Right lobe of liver (tissue), 6 donors: ENCODE data around the gene PHACTR2. TPM values are rescaled to one million over a fixed set of nuclear protein-coding genes. Genes with fewer than 3 reads are reported as not detected.

Source experiments
- ATAC-seq, 4 donors: fragments of 200-7000 bp; cut with Tn5 transposase; one replicate each; pipeline ENCODE4 v1.9.1; 2020; ENCODE audit warnings: mild to moderate bottlenecking in 4 of 4, moderate library complexity in 4 of 4
- DNase-seq, 3 donors: peaks; one replicate each; pipeline ENCODE4 v3.0.0-alpha.2; 2020
- H3K27ac ChIP-seq, 3 donors: fragments of 200-600 bp; one replicate each; pipeline ENCODE4 v1.8.0; 2022
- H3K27me3 ChIP-seq, 2 donors: fragments of 200-600 bp; one replicate each; pipeline ENCODE4 v1.8.0; 2022
- H3K36me3 ChIP-seq, 4 donors: fragments of 200-600 bp; sonication (generic) in 1 of 4; one replicate each; pipeline versions ENCODE4 v1.5.1 to v1.8.0; 2017 to 2022; ENCODE audit warnings: control low read depth in 1 of 4
- H3K4me1 ChIP-seq, 4 donors: fragments of 200-600 bp; sonication (generic) in 1 of 4; one replicate each; pipeline versions ENCODE4 v1.5.1 to v1.8.0; 2017 to 2022; ENCODE audit warnings: control low read depth in 1 of 4
- H3K4me3 ChIP-seq, 3 donors: fragments of 200-600 bp; one replicate each; pipeline ENCODE4 v1.8.0; 2022
- H3K9me3 ChIP-seq, 4 donors: fragments of 200-600 bp; sonication (generic) in 1 of 4; one replicate each; pipeline versions ENCODE4 v1.5.1 to v1.8.0; 2017 to 2022; ENCODE audit warnings: control low read depth in 1 of 4
- CTCF ChIP-seq, 4 donors: fragments of 200-600 bp in 3 of 4; fragments of 450-650 bp in 1 of 4; IDR thresholded peaks; one replicate each; pipeline versions ENCODE4 v1.5.1 to v1.8.0; 2016 to 2022; ENCODE audit warnings: antibody characterized with exemption in 4 of 4, mild to moderate bottlenecking in 2 of 4
- POLR2A ChIP-seq: fragments of 450-650 bp; IDR thresholded peaks from one replicate; pipeline ENCODE4 v1.6.1; 2017; ENCODE audit warnings: antibody characterized with exemption, mild to moderate bottlenecking
- WGBS: methylation state at CpG from one replicate; pipeline ENCODE4 v1.1.6; 2018; ENCODE audit warnings: low coverage, low lambda C conversion rate; ENCODE audit not compliant: insufficient coverage; ENCODE audit errors: missing lambda C conversion rate; 5-methylcytosine and 5-hydroxymethylcytosine counted together
- intact Hi-C, 2 donors: fragments of 100-400 bp; cut with DNase I; formaldehyde crosslinking; loops; one replicate each; pipeline versions ENCODE4 v1.11.2 to v1.14.1; 2022
- total RNA-seq, 6 experiments: library from RNA; depleted of rRNA in 2 of 6; stranded (reverse); fragments of >200 nt in 2 of 6; fragmentation: NEBNext Ultra II Directional in 3 of 6; extraction: Animal tissue kit (Norgen Biotek cat#: 25700) in 3 of 6; gene quantifications; one replicate each; pipeline versions ENCODE4 v1.1.0 to v1.2.4, GENCODE V29; 2016 to 2023
- donor health status: DM: no; HTN: yes; CAD: no.
- donor health status: DM: no; HTN: no; CAD: no.
- donor health status: DM: no; HTN: no; CAD: no.
- donor health status: DM: no; HTN: yes; CAD: no.
- donor health status: DM: no; HTN: yes; CAD: no.

The PHACTR2 gene
- total RNA-seq, 6 experiments from 2014 or later = 14.0 to 62.7 (median 20.9) TPM

- WGBS = 75% methylated on average over 6 of the region's 6 CpGs
- intact Hi-C loops = no loop called here
- Histone ChIP-seq H3K27ac (no peak overlapping the region), H3K9me3 (no peaks in the 10 kb centered on the region), H3K4me3 (no peak overlapping the region), H3K36me3 (no peaks in the 10 kb centered on the region), H3K4me1 (peaks cover 0 to 16% (median 0%) of the 10 kb centered on the region in 4 donors), H3K27me3 (no peaks in the 10 kb centered on the region)
- DNase-seq (no peak), ATAC-seq (peak in 1 of 4 donors; percentile 23)
- TF ChIP-seq CTCF (IDR thresholded peaks at IDR 0.05) = no peak
Observed at GRCh38 chr6:143742070-143742954, 64.5 kb downstream of the PHACTR2 start.

GRCh38 chr6:143742955-143743255 lies 65.1 kb downstream of the PHACTR2 start:
- Histone ChIP-seq H3K4me1 (peaks cover 0 to 16% (median 0%) of the 10 kb centered on the region in 4 donors), H3K4me3 (no peak overlapping the region), H3K36me3 (no peaks in the 10 kb centered on the region), H3K27ac (no peak overlapping the region), H3K27me3 (no peaks in the 10 kb centered on the region), H3K9me3 (no peaks in the 10 kb centered on the region)
- intact Hi-C loops = no loop called here
- 62% methylated on average over 3 of the region's 3 CpGs for WGBS
- TF ChIP-seq CTCF (IDR thresholded peaks at IDR 0.05) (no peak), POLR2A (no peak)
- no peak for DNase-seq
- no peak for ATAC-seq

- DNase-seq (no peak), ATAC-seq (no peak)
- Histone ChIP-seq H3K36me3 (no peaks in the 10 kb centered on the region), H3K4me1 (peaks cover 0 to 16% (median 0%) of the 10 kb centered on the region in 4 donors), H3K27me3 (no peaks in the 10 kb centered on the region), H3K4me3 (no peak overlapping the region), H3K9me3 (no peaks in the 10 kb centered on the region), H3K27ac (no peak overlapping the region)
- intact Hi-C loops = no loop called here
- 61% methylated on average over 8 of the region's 12 CpGs for WGBS
- no peak for TF ChIP-seq CTCF (IDR thresholded peaks at IDR 0.05)
- TF ChIP-seq POLR2A = no peak
Observed at GRCh38 chr6:143743301-143744166, 65.8 kb downstream of the PHACTR2 start.

GRCh38 chr6:143744551-143745165 lies 66.9 kb downstream of the PHACTR2 start:
- peak in 3 of 4 donors; percentile 28 to 59 (median 33) for ATAC-seq
- DNase-seq = no peak
- intact Hi-C loops = no loop called here
- Histone ChIP-seq H3K9me3 (no peaks in the 10 kb centered on the region), H3K27me3 (no peaks in the 10 kb centered on the region), H3K4me3 (no peak overlapping the region), H3K27ac (no peak overlapping the region), H3K36me3 (no peaks in the 10 kb centered on the region), H3K4me1 (peaks cover 0 to 16% (median 0%) of the 10 kb centered on the region in 4 donors)
- TF ChIP-seq CTCF (IDR thresholded peaks at IDR 0.05) (no peak), POLR2A (no peak)
- WGBS = 67% methylated on average over 8 of the region's 8 CpGs
